Measurements from ENCODE around the gene PIEZO1. TPM values are rescaled to one million over a fixed set of nuclear protein-coding genes. Genes with fewer than 3 reads are reported as not detected.

Gene PIEZO1
- total RNA-seq, 2 donors from 2014 or later: 156 to 202 TPM

DNA sequence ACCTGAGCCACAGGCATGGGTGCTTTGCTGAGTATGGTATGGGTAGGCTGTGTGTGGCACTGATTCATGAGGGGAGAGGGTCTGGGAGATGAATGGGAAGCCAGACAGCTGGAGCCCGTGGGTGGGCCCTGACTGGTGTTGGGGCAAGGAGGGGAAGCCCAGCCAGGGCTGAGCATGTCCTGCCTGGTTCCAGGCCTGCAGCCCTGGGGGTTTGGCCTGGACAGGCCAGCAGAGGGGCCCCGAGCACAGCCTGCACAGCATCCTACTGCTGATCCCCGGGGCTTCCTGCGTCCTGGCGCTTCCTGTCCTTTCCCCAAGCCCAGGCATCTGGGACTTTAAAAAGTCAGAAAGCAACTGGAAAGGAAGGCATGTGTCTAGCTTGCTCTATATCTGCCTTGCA lies 117.6 kb downstream of the PIEZO1 start:
- TF ChIP-seq, protein P1, sequence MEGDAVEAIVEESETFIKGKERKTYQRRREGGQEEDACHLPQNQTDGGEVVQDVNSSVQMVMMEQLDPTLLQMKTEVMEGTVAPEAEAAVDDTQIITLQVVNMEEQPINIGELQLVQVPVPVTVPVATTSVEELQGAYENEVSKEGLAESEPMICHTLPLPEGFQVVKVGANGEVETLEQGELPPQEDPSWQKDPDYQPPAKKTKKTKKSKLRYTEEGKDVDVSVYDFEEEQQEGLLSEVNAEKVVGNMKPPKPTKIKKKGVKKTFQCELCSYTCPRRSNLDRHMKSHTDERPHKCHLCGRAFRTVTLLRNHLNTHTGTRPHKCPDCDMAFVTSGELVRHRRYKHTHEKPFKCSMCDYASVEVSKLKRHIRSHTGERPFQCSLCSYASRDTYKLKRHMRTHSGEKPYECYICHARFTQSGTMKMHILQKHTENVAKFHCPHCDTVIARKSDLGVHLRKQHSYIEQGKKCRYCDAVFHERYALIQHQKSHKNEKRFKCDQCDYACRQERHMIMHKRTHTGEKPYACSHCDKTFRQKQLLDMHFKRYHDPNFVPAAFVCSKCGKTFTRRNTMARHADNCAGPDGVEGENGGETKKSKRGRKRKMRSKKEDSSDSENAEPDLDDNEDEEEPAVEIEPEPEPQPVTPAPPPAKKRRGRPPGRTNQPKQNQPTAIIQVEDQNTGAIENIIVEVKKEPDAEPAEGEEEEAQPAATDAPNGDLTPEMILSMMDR (IDR thresholded peaks at IDR 0.05): no peak
- no peak for TF ChIP-seq POLR2A (IDR thresholded peaks at IDR 0.05)
- no peak for TF ChIP-seq POLR2AphosphoS5 (IDR thresholded peaks at IDR 0.05)
- Histone ChIP-seq H3K27ac (no peak overlapping the region), H3K36me3 (no peaks in the 10 kb centered on the region), H3K4me3 (no peak overlapping the region), H3K27me3 (replicated peaks; ENCODE audit: insufficient read depth) (no peaks in the 10 kb centered on the region), H3K4me1 (replicated peaks) (no peaks in the 10 kb centered on the region), H3K9me3 (no peaks in the 10 kb centered on the region)
- DNase-seq (ENCODE audit: low spot score): no peak
- intact Hi-C loops (cut with DNase I): no loop called here
- WGBS: 69% methylated on average over 5 of the region's 5 CpGs

DNA sequence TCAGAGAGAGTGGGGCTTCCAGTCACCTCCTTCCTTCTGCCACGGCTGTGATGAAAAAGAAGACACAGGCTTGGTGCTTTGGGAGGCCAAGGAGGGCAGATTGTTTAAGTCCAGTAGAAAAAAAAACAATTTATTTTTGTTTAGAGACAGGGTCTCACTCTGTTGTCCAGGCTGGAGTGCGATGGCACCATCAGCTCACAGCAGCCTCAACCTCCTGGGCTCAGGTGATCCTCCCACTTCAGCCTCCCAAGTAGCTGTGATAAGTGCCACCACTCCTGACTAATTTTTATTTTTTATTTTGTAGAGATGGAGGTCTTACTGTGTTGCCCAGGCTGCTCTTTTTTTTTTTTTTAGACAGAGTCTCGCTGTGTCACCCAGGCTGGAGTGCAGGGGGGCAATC lies 119.5 kb downstream of the PIEZO1 start:
- no peak overlapping the region for H3K27ac ChIP-seq
- intact Hi-C loops (cut with DNase I): no loop called here
- H3K4me1 ChIP-seq (replicated peaks): no peaks in the 10 kb centered on the region
- H3K27me3 ChIP-seq (replicated peaks; ENCODE audit: insufficient read depth): no peaks in the 10 kb centered on the region
- no peak for TF ChIP-seq POLR2AphosphoS5 (IDR thresholded peaks at IDR 0.05)
- TF ChIP-seq, protein P1 (IDR thresholded peaks at IDR 0.05): no peak
- WGBS: 90% methylated on average over 3 of the region's 3 CpGs
- H3K4me3 ChIP-seq: no peak overlapping the region
- no peaks in the 10 kb centered on the region for H3K36me3 ChIP-seq
- no peaks in the 10 kb centered on the region for H3K9me3 ChIP-seq
- no peak for DNase-seq (ENCODE audit: low spot score)

Small RNA genes within 50 kb of the gene (microRNA-seq; reads per million reads assigned to microRNA genes)
- gene MIR4722: not detected

Other genes starting within 250 kb of the PIEZO1 start
- 10 to 100 TPM; 26.7 to 50.7 TPM for gene ZC3H18, start 214.8 kb downstream of the PIEZO1 start, total RNA-seq
- gene IL17C, start 146.6 kb downstream of the PIEZO1 start, total RNA-seq: under 1 TPM in 1 of 2 donors, not detected in 1; 0.97 TPM
- 100 to 1,000 TPM in 1 of 2 donors, 10 to 100 TPM in 1; 86.0 to 155 TPM for gene CYBA, start 134.2 kb downstream of the PIEZO1 start, total RNA-seq
- gene MVD, start 122.1 kb downstream of the PIEZO1 start, total RNA-seq: 10 to 100 TPM; 34.7 to 40.0 TPM
- 1 to 10 TPM in 1 of 2 donors, under 1 TPM in 1; 0.46 to 2.8 TPM for gene SNAI3, start 98.7 kb downstream of the PIEZO1 start, total RNA-seq
- 10 to 100 TPM; 11.6 to 30.3 TPM for gene RNF166, start 78.8 kb downstream of the PIEZO1 start, total RNA-seq
- gene CTU2, start 78.7 kb downstream of the PIEZO1 start, total RNA-seq: 10 to 100 TPM; 15.0 to 19.1 TPM
- 1 to 10 TPM; 4.3 to 7.6 TPM for gene CDT1, start 18.6 kb upstream of the PIEZO1 start, total RNA-seq
- 100 to 1,000 TPM; 165 to 211 TPM for gene APRT, start 26.7 kb upstream of the PIEZO1 start, total RNA-seq
- 10 to 100 TPM; 20.4 to 75.1 TPM for gene GALNS, start 71.7 kb upstream of the PIEZO1 start, total RNA-seq
- gene TRAPPC2L, start 71.9 kb upstream of the PIEZO1 start, total RNA-seq: 10 to 100 TPM; 23.7 to 38.9 TPM
- gene PABPN1L, start 81.4 kb upstream of the PIEZO1 start, total RNA-seq: 1 to 10 TPM in 1 of 2 donors, not detected in 1; 4.1 TPM
- gene CBFA2T3, start 192.0 kb upstream of the PIEZO1 start, total RNA-seq: 1 to 10 TPM; 4.5 to 8.7 TPM